ENCODE results near the gene CACNA2D1. TPM values are rescaled to one million over a fixed set of nuclear protein-coding genes. Genes with fewer than 3 reads are reported as not detected.
"Not testable (repeated sequence)": the region's sequence is repeated elsewhere in the genome, so short reads cannot be mapped to it uniquely, and the experiment has no call there.

Gene CACNA2D1
- total RNA-seq, 1 donor from 2014 or later = 10.3 TPM

- Histone ChIP-seq H3K36me3 (no peaks in the 10 kb centered on the region), H3K4me3 (no peak overlapping the region), H3K9me3 (no peaks in the 10 kb centered on the region), H3K27me3 (no peaks in the 10 kb centered on the region), H3K4me1 (no peaks in the 10 kb centered on the region), H3K27ac (no peak overlapping the region)
- no peak for TF ChIP-seq CTCF (IDR thresholded peaks at IDR 0.05)
- DNase-seq (no peak), ATAC-seq (no peak)
- intact Hi-C loops (cut with DNase I) = no loop called here
These were observed 10.1 kb downstream of the CACNA2D1 start for GRCh38 chr7:82433507-82433906.

- intact Hi-C loops (cut with DNase I); H3K36me3 ChIP-seq; DNase-seq; H3K27ac ChIP-seq; H3K9me3 ChIP-seq; H3K4me3 ChIP-seq; H3K4me1 ChIP-seq; H3K27me3 ChIP-seq; ATAC-seq: not testable (repeated sequence)
These were observed 10.8 kb downstream of the CACNA2D1 start for GRCh38 chr7:82432743-82433142.

DNA sequence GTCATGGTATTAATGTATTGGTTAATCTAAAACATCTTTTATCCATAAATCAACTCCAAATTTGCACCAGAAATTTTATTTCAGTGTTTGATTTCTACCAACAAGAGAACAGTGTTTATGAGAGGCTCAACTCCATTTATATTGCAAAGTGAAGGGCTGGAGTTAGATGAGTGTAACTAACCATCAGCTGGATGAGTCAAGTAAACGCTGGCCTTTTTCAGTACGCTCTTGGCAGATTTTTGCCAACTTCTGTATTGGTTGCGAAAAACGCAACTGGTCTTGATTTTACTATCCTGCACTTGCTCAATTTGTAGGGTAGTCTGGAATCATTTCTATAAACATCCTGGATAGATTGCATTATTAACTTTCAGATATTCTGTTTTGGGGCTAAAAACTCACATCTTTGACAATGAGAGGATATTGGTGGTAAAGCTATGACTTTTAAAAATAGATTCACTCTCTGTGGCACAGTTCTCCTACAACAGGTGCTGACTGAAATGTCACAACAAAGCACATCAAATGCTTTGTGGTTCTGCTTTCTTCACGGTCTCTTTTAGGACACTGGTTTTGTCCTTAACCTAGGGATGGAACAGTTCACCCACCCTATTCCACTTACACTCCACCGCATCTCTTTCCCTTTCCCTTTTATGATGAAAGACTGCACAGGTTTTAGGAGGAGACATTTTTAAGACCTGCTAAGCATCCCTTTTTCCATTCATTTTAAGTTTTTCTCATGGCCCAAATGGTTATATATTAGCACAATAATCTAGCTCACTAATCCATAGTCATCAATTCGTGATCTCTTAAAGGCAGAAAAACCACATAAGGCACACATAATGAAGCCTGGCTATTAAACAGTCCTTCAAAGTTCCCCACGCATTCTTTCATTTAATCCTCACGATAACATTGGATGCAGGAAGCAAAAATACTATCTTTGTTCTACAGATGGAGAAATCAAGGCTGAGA lies 12.8 kb downstream of the CACNA2D1 start:
- H3K9me3 ChIP-seq = no peaks in the 10 kb centered on the region
- intact Hi-C loops (cut with DNase I) = no loop called here
- DNase-seq (no peak), ATAC-seq (no peak)
- TF ChIP-seq CTCF (IDR thresholded peaks at IDR 0.05) = no peak
- H3K27me3 ChIP-seq = no peaks in the 10 kb centered on the region
- H3K4me3 ChIP-seq = no peak overlapping the region
- no peaks in the 10 kb centered on the region for H3K36me3 ChIP-seq
- H3K27ac ChIP-seq = no peak overlapping the region
- H3K4me1 ChIP-seq = no peaks in the 10 kb centered on the region

DNA sequence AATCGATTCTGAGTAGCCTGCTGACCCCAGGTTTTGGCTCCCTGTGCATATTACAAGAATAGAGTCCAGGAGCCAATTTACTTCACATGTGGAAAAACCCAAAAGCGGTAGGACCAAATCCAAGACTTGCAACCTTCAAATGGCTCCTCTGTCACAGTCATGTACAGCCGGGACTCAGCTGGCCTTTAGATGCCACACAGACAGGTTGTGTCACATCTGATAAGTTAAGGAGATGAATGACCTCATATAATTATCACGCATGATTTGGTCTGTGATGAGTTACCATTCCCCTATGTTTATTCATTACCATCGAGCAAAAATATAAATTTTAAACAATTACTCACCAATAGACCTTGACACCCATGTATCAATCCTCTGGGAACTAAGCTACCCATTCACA lies 14.2 kb downstream of the CACNA2D1 start:
- H3K9me3 ChIP-seq = no peaks in the 10 kb centered on the region
- DNase-seq (no peak), ATAC-seq (no peak)
- no peak overlapping the region for H3K4me3 ChIP-seq
- no peak for TF ChIP-seq CTCF (IDR thresholded peaks at IDR 0.05)
- H3K4me1 ChIP-seq = no peaks in the 10 kb centered on the region
- no peak overlapping the region for H3K27ac ChIP-seq
- no peaks in the 10 kb centered on the region for H3K27me3 ChIP-seq
- intact Hi-C loops (cut with DNase I) = no loop called here
- no peaks in the 10 kb centered on the region for H3K36me3 ChIP-seq

DNA sequence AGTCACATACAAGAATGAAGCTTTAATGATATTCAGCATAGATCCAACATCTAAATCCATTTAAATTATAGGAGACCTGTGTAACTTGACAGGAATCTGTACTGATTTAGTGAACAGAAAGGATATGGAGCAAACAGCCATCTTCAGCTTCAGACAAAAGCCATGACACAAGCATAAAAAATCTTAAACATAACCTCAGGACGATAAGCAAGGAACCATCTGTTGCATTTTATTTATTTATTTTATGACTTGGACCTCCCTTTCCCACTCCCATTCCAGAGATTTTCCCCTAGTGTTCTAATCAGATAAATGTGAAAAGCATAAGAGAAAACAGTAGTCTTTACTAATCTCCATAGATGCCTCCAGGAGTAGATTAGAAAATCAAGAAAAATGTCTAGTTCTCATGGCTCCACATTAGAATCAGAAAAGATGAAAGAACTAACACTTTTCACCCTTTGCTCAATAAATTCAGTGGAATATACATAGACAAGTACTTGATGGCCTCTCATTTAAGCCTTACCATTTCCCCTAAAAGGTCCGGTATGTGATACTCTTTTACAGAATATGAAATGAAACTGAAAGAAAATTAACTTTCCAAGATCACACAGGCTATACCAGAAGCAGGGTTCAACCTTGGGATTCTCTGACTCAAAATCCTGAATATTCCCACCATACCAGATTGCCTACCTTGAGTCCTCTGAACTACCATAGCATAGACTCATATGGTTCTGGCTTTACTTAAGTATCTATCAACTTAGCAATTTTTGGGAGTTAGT lies 15.2 kb downstream of the CACNA2D1 start:
- intact Hi-C loops (cut with DNase I) = no loop called here
- H3K4me3 ChIP-seq = no peak overlapping the region
- DNase-seq (no peak), ATAC-seq (no peak)
- no peak for TF ChIP-seq CTCF (IDR thresholded peaks at IDR 0.05)
- H3K27ac ChIP-seq = no peak overlapping the region
- no peaks in the 10 kb centered on the region for H3K9me3 ChIP-seq
- no peaks in the 10 kb centered on the region for H3K4me1 ChIP-seq
- H3K27me3 ChIP-seq = no peaks in the 10 kb centered on the region
- H3K36me3 ChIP-seq = no peaks in the 10 kb centered on the region

GRCh38 chr7:82423446-82423845 lies 20.1 kb downstream of the CACNA2D1 start:
- no peak for TF ChIP-seq CTCF (IDR thresholded peaks at IDR 0.05)
- H3K4me1 ChIP-seq = no peaks in the 10 kb centered on the region
- no peak overlapping the region for H3K27ac ChIP-seq
- no peaks in the 10 kb centered on the region for H3K36me3 ChIP-seq
- no peaks in the 10 kb centered on the region for H3K9me3 ChIP-seq
- H3K4me3 ChIP-seq = no peak overlapping the region
- no peak for ATAC-seq
- intact Hi-C loops (cut with DNase I) = no loop called here
- no peaks in the 10 kb centered on the region for H3K27me3 ChIP-seq
- no peak for DNase-seq

Measured in upper lobe of right lung (tissue), 1 donor.